Central memory CD8-positive, alpha-beta T cell (primary cell): ENCODE results near the gene FAM124B.
"Not testable (repeated sequence)": the region's sequence is repeated elsewhere in the genome, so short reads cannot be mapped to it uniquely, and the experiment has no call there.

Experiments
- ATAC-seq: fragments of 150-1000 bp; cut with Tn5 transposase; replicated peaks from 2 replicates; pipeline ENCODE4 v1.10.0; 2022; ENCODE audit warnings: mild to moderate bottlenecking, moderate FRiP score, moderate number of reproducible peaks; ENCODE audit not compliant: poor library complexity, severe bottlenecking; ENCODE audit errors: extremely low read depth
- DNase-seq, 2 donors: peaks; one replicate each; pipeline ENCODE4 v3.0.0; 2021; ENCODE audit warnings: low spot score in 2 of 2
- H3K27ac Mint-ChIP-seq: one replicate; pipeline ENCODE4 v1.8.0; 2022; ENCODE audit warnings: low read depth, mild to moderate bottlenecking, moderate library complexity, mixed read lengths
- H3K27me3 Mint-ChIP-seq: one replicate; pipeline ENCODE4 v1.8.0; 2022; ENCODE audit warnings: mixed read lengths
- H3K36me3 Mint-ChIP-seq: one replicate; pipeline ENCODE4 v1.8.0; 2022; ENCODE audit warnings: mild to moderate bottlenecking, moderate library complexity, mixed read lengths; ENCODE audit not compliant: insufficient read depth
- H3K4me1 Mint-ChIP-seq: one replicate; pipeline ENCODE4 v1.8.0; 2022; ENCODE audit warnings: mixed read lengths
- H3K4me3 Mint-ChIP-seq: one replicate; pipeline ENCODE4 v1.8.0; 2022; ENCODE audit warnings: mild to moderate bottlenecking, moderate library complexity, mixed read lengths
- H3K9me3 Mint-ChIP-seq: one replicate; pipeline ENCODE4 v1.8.0; 2022; ENCODE audit warnings: mixed read lengths

The FAM124B gene

DNA sequence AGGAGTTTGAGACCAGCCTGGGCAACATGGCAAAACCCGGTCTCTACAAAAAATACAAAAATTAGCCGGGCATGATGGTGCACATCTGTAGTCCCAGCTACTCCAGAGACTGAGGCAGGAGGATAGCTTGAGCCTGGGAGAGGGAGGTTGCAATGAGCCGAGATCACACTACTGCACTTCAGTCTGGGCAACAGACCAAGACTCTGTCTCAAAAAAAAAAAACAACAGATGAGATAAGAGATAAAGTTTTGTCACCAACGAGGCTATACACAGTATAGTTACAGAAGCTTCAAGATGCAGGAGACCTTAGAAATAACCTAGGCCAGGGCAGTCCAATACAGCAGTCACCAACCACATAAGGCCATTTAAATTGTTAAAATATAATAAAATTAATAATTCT lies 9.4 kb downstream of the FAM124B start:
- peaks cover 59% of the 10 kb centered on the region for H3K27me3 Mint-ChIP-seq
- H3K36me3 Mint-ChIP-seq = no peaks in the 10 kb centered on the region
- H3K9me3 Mint-ChIP-seq = no peaks in the 10 kb centered on the region
- ATAC-seq = no peak
- no peak overlapping the region for H3K4me3 Mint-ChIP-seq
- H3K4me1 Mint-ChIP-seq = no peaks in the 10 kb centered on the region
- no peak overlapping the region for H3K27ac Mint-ChIP-seq
- no peak for DNase-seq

- Mint-ChIP-seq H3K36me3 (no peaks in the 10 kb centered on the region), H3K27me3 (peaks cover 42% of the 10 kb centered on the region), H3K4me1 (no peaks in the 10 kb centered on the region), H3K4me3 (no peak overlapping the region), H3K27ac (no peak overlapping the region), H3K9me3 (no peaks in the 10 kb centered on the region)
- no peak for ATAC-seq
- DNase-seq = no peak
Measured at GRCh38 chr2:224389317-224389716, 12.6 kb downstream of the FAM124B start.

DNA sequence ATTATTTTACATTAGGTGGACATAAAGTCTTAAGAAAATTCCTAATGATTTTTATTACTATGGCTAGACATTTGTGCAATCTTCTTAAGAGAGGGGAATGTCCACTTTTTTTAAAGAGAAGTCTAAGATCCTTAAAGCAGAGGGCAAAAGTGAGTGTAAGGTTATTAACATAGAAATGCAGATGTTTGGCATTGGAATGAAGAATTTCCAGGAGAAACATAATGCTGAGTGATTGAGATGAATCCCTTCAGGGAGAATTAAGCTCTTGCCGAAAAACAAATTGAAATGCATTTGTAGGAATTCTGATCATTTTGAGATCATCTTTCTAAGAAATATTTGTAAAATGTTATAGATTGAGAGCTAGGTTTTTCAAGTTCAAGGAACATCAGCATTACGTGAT lies 15.0 kb downstream of the FAM124B start:
- no peak for DNase-seq
- H3K4me1 Mint-ChIP-seq = no peaks in the 10 kb centered on the region
- H3K27ac Mint-ChIP-seq = no peak overlapping the region
- no peaks in the 10 kb centered on the region for H3K36me3 Mint-ChIP-seq
- no peak overlapping the region for H3K4me3 Mint-ChIP-seq
- peaks cover 33% of the 10 kb centered on the region for H3K27me3 Mint-ChIP-seq
- ATAC-seq = no peak
- H3K9me3 Mint-ChIP-seq = no peaks in the 10 kb centered on the region

DNA sequence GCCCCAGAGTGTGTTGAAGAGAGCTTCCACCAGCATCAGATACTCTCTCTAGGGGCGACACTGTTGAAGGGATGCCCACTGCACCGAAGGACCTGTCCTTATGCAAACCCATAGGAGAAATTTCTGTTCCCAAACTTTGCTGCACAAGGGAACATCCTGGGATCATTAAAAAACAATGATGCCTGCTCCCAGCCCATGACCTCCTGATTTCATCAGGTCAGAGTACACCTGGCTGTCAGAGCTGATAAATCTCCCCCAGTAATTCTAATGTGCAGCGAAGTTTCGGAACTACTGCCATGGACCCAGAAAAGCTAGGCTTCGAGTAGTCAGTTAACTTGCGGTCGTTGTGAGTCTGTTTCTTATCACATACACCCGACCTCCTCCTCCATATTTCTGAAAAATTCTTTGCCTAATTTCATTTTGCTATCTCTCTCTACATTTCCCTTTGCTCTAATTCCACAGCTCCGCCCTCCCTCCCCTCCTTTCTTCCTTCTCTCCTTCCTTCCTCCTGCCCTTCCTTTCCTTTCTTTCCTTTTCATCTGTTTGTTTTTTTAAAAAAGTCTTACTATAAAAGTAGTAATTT lies 18.8 kb downstream of the FAM124B start:
- Mint-ChIP-seq H3K36me3 (no peaks in the 10 kb centered on the region), H3K27me3 (peaks cover 10% of the 10 kb centered on the region)
- DNase-seq = no peak

DNA sequence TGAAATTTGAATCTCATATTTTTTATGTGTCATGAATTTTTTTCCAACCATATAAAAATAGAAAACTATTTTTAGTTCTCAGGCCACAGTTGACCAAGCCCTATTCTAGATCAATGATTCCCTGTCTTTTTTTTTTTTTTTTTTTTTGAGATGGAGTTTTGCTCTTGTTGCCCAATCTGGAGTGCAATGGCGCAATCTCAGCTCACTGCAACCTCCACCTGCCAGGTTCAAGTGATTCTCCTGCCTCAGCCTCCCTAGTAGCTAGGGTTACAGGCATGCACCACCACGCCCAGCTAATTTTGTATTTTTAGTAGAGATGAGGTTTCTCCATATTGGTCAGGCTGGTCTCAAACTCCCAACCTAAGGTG lies 19.6 kb downstream of the FAM124B start:
- H3K27me3 Mint-ChIP-seq, H3K36me3 Mint-ChIP-seq, ATAC-seq, H3K27ac Mint-ChIP-seq, H3K4me3 Mint-ChIP-seq, H3K4me1 Mint-ChIP-seq, H3K9me3 Mint-ChIP-seq, DNase-seq: not testable (repeated sequence)

More for the DNA sequence above, 18.8 kb downstream of the FAM124B start:
- Mint-ChIP-seq H3K27ac (no peak overlapping the region), H3K4me1 (no peaks in the 10 kb centered on the region), H3K4me3 (no peak overlapping the region), H3K9me3 (no peaks in the 10 kb centered on the region)
- ATAC-seq = no peak

DNA sequence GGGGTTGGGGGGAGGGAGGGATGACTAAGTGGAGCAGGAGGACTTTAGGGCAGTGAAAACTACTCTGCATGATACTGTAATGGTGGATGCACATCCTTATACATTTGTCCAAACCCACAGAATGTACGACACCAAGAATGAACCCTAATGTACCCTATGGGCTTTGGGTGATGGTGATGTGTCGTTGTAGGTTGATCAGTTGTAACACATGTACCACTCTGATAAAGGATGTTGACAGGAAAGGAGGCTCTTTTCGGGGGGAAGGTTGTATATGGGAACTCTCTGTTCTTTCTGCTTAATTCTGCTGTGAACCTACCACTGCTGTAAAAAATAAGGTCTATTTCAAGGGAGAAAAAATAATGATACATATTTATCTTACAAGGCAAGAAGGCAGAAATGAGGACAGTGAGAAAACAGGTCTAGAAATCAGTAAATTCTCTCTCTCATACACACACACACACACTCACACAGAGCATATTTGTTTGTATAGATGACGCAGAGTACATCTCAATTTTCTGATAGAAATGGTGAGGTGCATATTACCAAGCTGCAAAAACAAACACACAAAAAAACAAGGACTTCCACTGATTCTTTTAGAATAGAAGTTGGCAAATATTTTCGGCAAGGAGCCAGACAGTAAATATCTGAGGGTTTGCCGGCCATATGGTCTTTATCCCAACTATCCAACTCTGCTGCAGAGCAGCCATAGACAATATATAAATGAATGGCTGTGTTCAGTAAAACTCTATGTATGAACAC lies 20.2 kb downstream of the FAM124B start:
- ATAC-seq (no peak), DNase-seq (no peak)
- Mint-ChIP-seq H3K27ac (no peak overlapping the region), H3K36me3 (no peaks in the 10 kb centered on the region), H3K9me3 (no peaks in the 10 kb centered on the region), H3K4me3 (no peak overlapping the region), H3K4me1 (no peaks in the 10 kb centered on the region), H3K27me3 (no peaks in the 10 kb centered on the region)

GRCh38 chr2:224379986-224380385 lies 21.9 kb downstream of the FAM124B start:
- no peak for ATAC-seq
- H3K27me3 Mint-ChIP-seq = no peaks in the 10 kb centered on the region
- no peak for DNase-seq
- no peaks in the 10 kb centered on the region for H3K4me1 Mint-ChIP-seq
- H3K4me3 Mint-ChIP-seq = no peak overlapping the region
- H3K36me3 Mint-ChIP-seq = no peaks in the 10 kb centered on the region
- no peaks in the 10 kb centered on the region for H3K9me3 Mint-ChIP-seq
- H3K27ac Mint-ChIP-seq = no peak overlapping the region

GRCh38 chr2:224379172-224379571 lies 22.7 kb downstream of the FAM124B start:
- no peak for ATAC-seq
- H3K27me3 Mint-ChIP-seq = no peaks in the 10 kb centered on the region
- H3K36me3 Mint-ChIP-seq = no peaks in the 10 kb centered on the region

DNA sequence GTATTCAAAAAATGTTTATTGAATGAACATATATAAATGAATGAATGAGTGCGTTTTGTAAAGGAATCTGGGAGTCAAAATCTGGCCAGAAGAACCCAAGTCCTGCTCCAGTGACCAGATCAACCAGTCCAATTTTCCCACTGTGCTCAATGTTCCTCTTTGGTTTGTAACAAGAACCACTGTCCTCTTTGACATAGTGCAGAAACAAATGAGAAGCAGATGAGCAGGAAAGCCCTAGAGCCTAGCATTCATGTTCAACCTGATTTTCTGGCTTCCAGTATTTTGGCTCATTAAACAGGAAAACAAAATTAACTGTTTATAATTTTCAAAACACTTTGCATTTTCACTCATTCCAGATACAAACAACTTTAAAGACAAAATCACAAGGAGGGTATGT lies 23.2 kb downstream of the FAM124B start:
- no peak for DNase-seq
- Mint-ChIP-seq H3K4me3 (no peak overlapping the region), H3K4me1 (no peaks in the 10 kb centered on the region), H3K27me3 (no peaks in the 10 kb centered on the region), H3K36me3 (no peaks in the 10 kb centered on the region), H3K9me3 (no peaks in the 10 kb centered on the region), H3K27ac (no peak overlapping the region)
- no peak for ATAC-seq

More at GRCh38 chr2:224379172-224379571, 22.7 kb downstream of the FAM124B start:
- Mint-ChIP-seq H3K9me3 (no peaks in the 10 kb centered on the region), H3K27ac (no peak overlapping the region), H3K4me1 (no peaks in the 10 kb centered on the region), H3K4me3 (no peak overlapping the region)
- no peak for DNase-seq

DNA sequence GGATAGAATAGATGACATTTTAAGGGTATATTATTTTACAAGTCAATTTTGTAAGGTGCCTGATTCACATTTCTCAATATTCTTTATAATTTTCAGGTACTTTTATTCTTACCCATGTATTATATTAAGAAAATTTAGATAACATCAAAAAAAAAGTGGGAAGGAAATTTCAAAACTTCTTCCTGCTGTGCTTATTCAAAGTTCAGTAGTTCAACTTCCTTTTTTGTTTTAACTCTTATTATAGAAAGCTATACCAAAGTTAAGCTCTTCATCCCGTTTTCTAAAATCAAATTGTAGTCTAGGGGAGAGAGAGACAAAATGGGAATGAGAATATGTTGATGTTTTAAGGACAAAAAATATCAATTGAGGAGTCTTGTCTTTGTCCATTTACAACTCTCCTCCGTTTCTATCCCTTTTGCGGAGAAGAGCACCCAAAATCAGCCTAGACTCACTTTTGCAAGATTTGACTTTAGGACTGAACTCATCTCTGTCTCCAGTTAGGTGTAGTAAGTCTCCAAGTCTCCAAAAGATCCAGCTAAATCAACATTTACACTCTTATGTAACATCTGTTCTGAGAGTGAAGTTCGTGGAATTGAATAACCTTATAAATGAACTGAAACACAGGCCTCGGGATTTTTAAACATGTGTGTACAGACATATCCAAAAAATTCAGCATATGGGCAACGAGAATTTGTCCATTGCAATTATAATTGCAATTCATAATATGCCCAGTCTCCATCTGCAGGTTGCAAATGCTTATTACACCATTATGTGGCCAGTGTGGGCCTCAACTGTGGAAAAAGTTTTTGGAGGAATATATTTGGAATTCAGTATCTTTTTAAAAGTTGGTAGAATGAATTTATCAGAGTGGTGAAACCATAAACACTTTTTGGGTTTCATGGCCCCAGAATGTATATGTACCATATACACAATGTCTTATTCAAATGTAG lies 23.9 kb downstream of the FAM124B start:
- ATAC-seq (no peak), DNase-seq (no peak)
- Mint-ChIP-seq H3K27me3 (no peaks in the 10 kb centered on the region), H3K4me3 (no peak overlapping the region), H3K36me3 (no peaks in the 10 kb centered on the region), H3K9me3 (no peaks in the 10 kb centered on the region), H3K27ac (no peak overlapping the region), H3K4me1 (no peaks in the 10 kb centered on the region)

DNA sequence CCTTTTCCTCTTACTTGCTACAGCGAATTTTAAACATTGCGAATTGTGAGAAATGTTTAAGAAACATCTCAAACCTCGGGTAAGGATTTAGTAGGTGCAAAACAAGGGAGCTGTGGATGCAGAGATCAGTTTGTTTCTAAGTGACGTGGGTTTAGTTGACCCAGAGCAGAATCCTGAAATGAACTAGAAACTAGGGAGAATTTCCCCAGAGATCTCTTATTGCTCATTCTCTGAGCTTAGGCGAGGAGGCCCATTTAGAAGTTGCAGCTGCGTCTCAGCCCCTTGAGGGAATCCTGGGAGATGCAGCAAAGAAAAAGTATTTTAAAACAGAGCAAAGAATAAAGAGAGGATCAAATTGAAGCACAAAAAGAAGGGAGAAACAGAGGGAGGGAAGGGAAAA lies 29.3 kb downstream of the FAM124B start:
- H3K4me1 Mint-ChIP-seq = no peaks in the 10 kb centered on the region
- no peak overlapping the region for H3K27ac Mint-ChIP-seq
- ATAC-seq (no peak), DNase-seq (no peak)
- H3K4me3 Mint-ChIP-seq = no peak overlapping the region
- H3K36me3 Mint-ChIP-seq = no peaks in the 10 kb centered on the region
- H3K9me3 Mint-ChIP-seq = no peaks in the 10 kb centered on the region
- peaks cover 30% of the 10 kb centered on the region for H3K27me3 Mint-ChIP-seq

DNA sequence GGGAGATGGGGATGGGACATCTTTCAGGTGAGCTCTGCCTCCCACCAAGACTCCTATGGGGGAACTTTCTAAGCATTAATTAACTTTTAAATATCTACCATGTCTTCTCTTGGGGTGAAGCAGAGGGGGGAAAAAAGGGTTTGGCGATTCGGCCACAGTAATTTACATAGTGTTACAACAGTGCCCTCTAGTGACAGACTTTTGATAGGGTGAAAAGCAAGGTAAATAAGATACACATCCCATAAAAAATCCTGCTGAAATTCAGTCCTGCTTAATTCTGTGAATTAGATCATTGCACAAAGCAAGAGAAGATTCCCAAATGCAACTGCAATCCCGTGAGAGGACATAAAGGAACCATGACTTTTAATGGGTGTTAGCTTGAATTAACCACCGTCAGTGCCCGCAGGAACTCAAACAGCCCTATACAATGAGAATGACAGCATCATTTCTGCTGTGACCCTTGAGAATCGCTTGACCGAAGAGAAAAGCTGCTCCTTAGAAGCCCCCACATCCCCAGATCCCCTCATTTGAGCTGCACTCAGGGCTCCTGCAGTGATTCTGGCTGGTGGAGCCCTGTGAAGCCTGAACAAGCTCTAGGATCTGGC lies 32.8 kb downstream of the FAM124B start:
- H3K27me3 Mint-ChIP-seq = peaks cover 30% of the 10 kb centered on the region
- no peak for DNase-seq
- H3K9me3 Mint-ChIP-seq = no peaks in the 10 kb centered on the region
- H3K4me1 Mint-ChIP-seq = no peaks in the 10 kb centered on the region
- H3K4me3 Mint-ChIP-seq = no peak overlapping the region
- no peaks in the 10 kb centered on the region for H3K36me3 Mint-ChIP-seq
- ATAC-seq = no peak
- H3K27ac Mint-ChIP-seq = no peak overlapping the region
